K562 (cell line): ENCODE data around the gene PRKD2. TPM values are rescaled to one million over a fixed set of nuclear protein-coding genes. Genes with fewer than 3 reads are reported as not detected.

Source experiments
- ATF4 ChIP-seq: fragments of 450-650 bp; formaldehyde crosslinking; IDR thresholded peaks from 2 replicates; pipeline ENCODE4 v1.4.0; 2022; ENCODE audit warnings: mild to moderate bottlenecking, moderate library complexity
- FOXJ2 ChIP-seq: fragments of 200-800 bp; sonication (Bioruptor generic); IDR thresholded peaks from 2 replicates; pipeline ENCODE4 v1.6.1; 2016; ENCODE audit warnings: missing genetic modification characterization, missing compliant biosample characterization
- HDAC1 ChIP-seq, 2 experiments: fragments of 450-650 bp; IDR thresholded peaks; 2 replicates each; pipeline ENCODE4 v1.6.1; 2016 to 2017; ENCODE audit warnings: inconsistent platforms in 1 of 2, mild to moderate bottlenecking in 1 of 2, moderate library complexity in 1 of 2
- HDAC2 ChIP-seq: fragments of 450-650 bp; IDR thresholded peaks from 2 replicates; pipeline ENCODE4 v1.6.1; 2016; ENCODE audit warnings: mild to moderate bottlenecking
- HNRNPUL1 ChIP-seq: fragments of 200-400 bp; formaldehyde crosslinking; IDR thresholded peaks from 2 replicates; pipeline ENCODE4 v1.6.1; 2017; ENCODE audit warnings: low read length
- KDM5B ChIP-seq: fragments of 200-600 bp; sonication (generic); IDR thresholded peaks from 2 replicates; pipeline ENCODE4 v1.6.1; 2012; ENCODE audit warnings: low read depth, mild to moderate bottlenecking, moderate library complexity, low read length, control low read depth, inconsistent platforms; ENCODE audit not compliant: insufficient replicate concordance
- MNT ChIP-seq, 2 experiments: fragments of 450-650 bp; conservative IDR thresholded peaks; 2 replicates each; pipeline ENCODE4 v1.6.1; 2017; ENCODE audit warnings: mild to moderate bottlenecking in 2 of 2, moderate library complexity in 2 of 2
- RBFOX2 ChIP-seq: fragments of 200-400 bp; formaldehyde crosslinking; IDR thresholded peaks from 2 replicates; pipeline ENCODE4 v1.6.1; 2017; ENCODE audit warnings: low read depth, mild to moderate bottlenecking, low read length, moderate library complexity
- RHOXF2B ChIP-seq: fragments of 250-450 bp; sonication (Bioruptor Pico); conservative IDR thresholded peaks from 2 replicates; pipeline ENCODE4 v1.5.1; 2021
- SIN3B ChIP-seq: fragments of 450-650 bp; IDR thresholded peaks from 2 replicates; pipeline ENCODE4 v1.6.1; 2017; ENCODE audit warnings: low read depth, mild to moderate bottlenecking, moderate library complexity
- SRSF9 ChIP-seq: fragments of 200-400 bp; formaldehyde crosslinking; IDR thresholded peaks from 2 replicates; pipeline ENCODE4 v1.6.1; 2017; ENCODE audit warnings: low read depth, low read length, borderline replicate concordance
- TBP ChIP-seq: optimal IDR thresholded peaks from 2 replicates; pipeline ENCODE3; 2011; ENCODE audit warnings: low read depth, low read length, improper control_type of control experiment
- TEAD2 ChIP-seq: fragments of 450-650 bp; IDR thresholded peaks from 2 replicates; pipeline ENCODE4 v1.6.1; 2016; ENCODE audit warnings: missing genetic modification characterization, control low read depth, missing compliant biosample characterization
- XRCC5 ChIP-seq: fragments of 200-400 bp; formaldehyde crosslinking; IDR thresholded peaks from 2 replicates; pipeline ENCODE4 v1.6.1; 2017; ENCODE audit warnings: low read depth, mild to moderate bottlenecking, low read length
- YY1 ChIP-seq, 3 experiments: IDR thresholded peaks; 2 replicates each; pipeline ENCODE4 v1.6.1; 2011; ENCODE audit warnings: low read length in 2 of 3, mild to moderate bottlenecking in 2 of 3, moderate library complexity in 2 of 3, borderline replicate concordance in 1 of 3, control low read depth in 1 of 3, low read depth in 1 of 3; ENCODE audit not compliant: insufficient read depth in 3 of 3, insufficient replicate concordance in 2 of 3, control insufficient read depth in 1 of 3, insufficient read length in 1 of 3; ENCODE audit errors: extremely low read depth in 1 of 3
- ZBTB43 ChIP-seq: sonication (generic); formaldehyde crosslinking; IDR thresholded peaks from 2 replicates; pipeline ENCODE4 v1.8.0; 2023; ENCODE audit warnings: mild to moderate bottlenecking, missing genetic modification reagents
- ZNF740 ChIP-seq, 3 experiments: fragments of 200-800 bp in 1 of 3; sonication (Bioruptor generic) in 1 of 3; sonication (generic) in 1 of 3; formaldehyde crosslinking in 1 of 3; IDR thresholded peaks; 2 replicates each; pipeline versions ENCODE4 v1.6.1 to v1.8.0; 2016 to 2022; ENCODE audit warnings: mild to moderate bottlenecking in 2 of 3, missing compliant biosample characterization in 2 of 3, missing genetic modification characterization in 2 of 3, missing genetic modification reagents in 1 of 3
- polyA plus RNA-seq, 8 experiments: library from polyadenylated mRNA; depleted of rRNA in 4 of 8; stranded (reverse) in 5 of 8; unstranded in 3 of 8; fragments of >200 nt; fragmentation: Nextera tagmentation in 2 of 8; fragmentation: Illumina TruSeq in 1 of 8; extraction: Ambion mirVana in 2 of 8; extraction: Trizol in 1 of 8; gene quantifications; 2 replicates each; pipeline versions ENCODE4 v1.2.1 to v1.2.3, GENCODE V29; 2011 to 2014; ENCODE audit warnings: inconsistent platforms in 1 of 8, missing spikeins in 1 of 8
- total RNA-seq, 7 experiments: library from RNA; depleted of rRNA in 6 of 7; stranded (reverse); fragments of >200 nt in 6 of 7; fragmentation: Illumina TruSeq in 2 of 7; extraction: Trizol in 2 of 7; gene quantifications; 2 replicates each; pipeline versions ENCODE4 v1.2.1 to v1.2.3, GENCODE V29; 2011 to 2021; ENCODE audit warnings: low replicate concordance in 1 of 7
- TF ChIP-seq, protein P1 (sequence below): conservative IDR thresholded peaks from 2 replicates; pipeline ENCODE4 v1.6.1; 2011; ENCODE audit warnings: low read depth, mild to moderate bottlenecking, low read length; ENCODE audit not compliant: control insufficient read depth

The PRKD2 gene
- total and polyA plus RNA-seq, 9 of the 15 experiments (the other 6 are each of a cell fraction or from before 2014, with no cell fraction given): 1.8 to 60.0 (median 15.0) TPM

DNA sequence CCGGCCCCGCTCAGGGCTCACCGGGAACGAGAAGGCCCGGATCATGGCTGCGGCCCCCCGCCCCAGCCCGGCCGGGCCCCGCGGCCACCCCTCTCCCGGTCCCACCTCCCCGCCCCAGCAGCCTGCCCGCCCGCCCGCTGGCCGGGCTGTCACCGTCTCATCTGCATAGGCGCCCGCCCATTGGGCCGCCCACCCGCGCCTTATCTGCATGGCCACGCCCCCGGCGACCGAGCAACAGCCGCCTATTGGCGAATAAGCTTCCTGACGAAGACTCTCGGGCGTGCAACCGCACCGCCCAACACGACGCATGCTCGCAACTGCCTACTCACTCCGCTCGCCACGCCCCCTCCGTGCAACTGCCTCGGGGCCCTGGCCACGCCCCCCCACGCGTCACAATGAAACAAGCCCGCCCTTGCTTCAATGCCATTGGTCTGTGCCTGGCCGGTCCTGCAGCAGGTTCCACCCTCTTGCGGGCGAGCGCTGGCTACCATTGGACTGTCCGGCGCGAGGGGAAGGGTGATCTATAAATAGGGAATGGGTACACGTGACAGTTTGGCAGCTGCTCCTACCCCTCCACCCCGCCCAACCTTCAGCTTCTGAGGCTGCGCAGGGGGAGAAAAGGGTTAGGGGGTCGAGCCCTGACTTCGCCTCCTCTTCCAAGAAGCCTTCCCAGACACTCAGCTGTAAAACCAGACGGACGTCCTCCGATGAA lies 55.7 kb downstream of the PRKD2 start, which contains the start of gene DACT3 (continued):
- TF ChIP-seq YY1 (IDR thresholded peaks at IDR 0.05; ENCODE audit: borderline replicate concordance in 1 of 3, control insufficient read depth in 1 of 3, extremely low read depth in 1 of 3, insufficient read depth in 3 of 3, insufficient read length in 1 of 3, insufficient replicate concordance in 2 of 3, low read depth in 1 of 3, low read length in 2 of 3) (no peak), MNT (conservative IDR thresholded peaks at IDR 0.05) (peak; percentile 97 to 98), RBFOX2 (no peak), ZBTB43 (CRISPR knock-in tag) (no peak), ZNF740 (CRISPR knock-in tag; IDR thresholded peaks at IDR 0.05) (no peak), ZNF740 (tag; IDR thresholded peaks at IDR 0.05) (no peak), HDAC1 (IDR thresholded peaks at IDR 0.05) (peak in 1 of 2 experiments; percentile 45; a peak in 1 of 4 replicates), HNRNPUL1 (no peak), TEAD2 (no peak), SIN3B (no peak), HDAC2 (peak; percentile 22; the same call in 1 of the 2 replicates), RHOXF2B (CRISPR knock-in tag) (no peak), FOXJ2 (no peak), ATF4 (CRISPR knock-in tag) (no peak), SRSF9 (no peak), KDM5B (no peak), XRCC5 (no peak), TBP (peak; percentile 30)
- TF ChIP-seq, protein P1, sequence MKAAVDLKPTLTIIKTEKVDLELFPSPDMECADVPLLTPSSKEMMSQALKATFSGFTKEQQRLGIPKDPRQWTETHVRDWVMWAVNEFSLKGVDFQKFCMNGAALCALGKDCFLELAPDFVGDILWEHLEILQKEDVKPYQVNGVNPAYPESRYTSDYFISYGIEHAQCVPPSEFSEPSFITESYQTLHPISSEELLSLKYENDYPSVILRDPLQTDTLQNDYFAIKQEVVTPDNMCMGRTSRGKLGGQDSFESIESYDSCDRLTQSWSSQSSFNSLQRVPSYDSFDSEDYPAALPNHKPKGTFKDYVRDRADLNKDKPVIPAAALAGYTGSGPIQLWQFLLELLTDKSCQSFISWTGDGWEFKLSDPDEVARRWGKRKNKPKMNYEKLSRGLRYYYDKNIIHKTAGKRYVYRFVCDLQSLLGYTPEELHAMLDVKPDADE: no peak; the same call in 1 of the 2 replicates
